ENCODE results near the gene ALOX12.

GRCh38 chr17:7011415-7011814 lies 15.6 kb downstream of the ALOX12 start:
- TF ChIP-seq CTCF (IDR thresholded peaks at IDR 0.05) (no peak), ZFX (IDR thresholded peaks at IDR 0.05; ENCODE audit: borderline replicate concordance) (no peak)
